Measurements from ENCODE around the gene FAM171A2.

FAM171A2 gene

GRCh38 chr17:44385287-44386181, 21.9 kb upstream of the FAM171A2 start:
- Histone ChIP-seq H3K36me3 (ENCODE audit: control insufficient read depth, insufficient read depth, low read length) (no peaks in the 10 kb centered on the region), H3K4me3 (replicated peaks; ENCODE audit: low read depth, low read length) (peak overlapping the region; percentile 59), H3K27me3 (replicated peaks; ENCODE audit: control insufficient read depth, insufficient read depth, low read length) (no peaks in the 10 kb centered on the region; the same call in none of the 2 replicates)
- DNase-seq (ENCODE audit: extremely low read depth, insufficient read length) = peak; percentile 87
- peak; percentile 31 for TF ChIP-seq CTCF (IDR thresholded peaks at IDR 0.05; ENCODE audit: insufficient read depth, low read length, poor library complexity, severe bottlenecking)

DNA sequence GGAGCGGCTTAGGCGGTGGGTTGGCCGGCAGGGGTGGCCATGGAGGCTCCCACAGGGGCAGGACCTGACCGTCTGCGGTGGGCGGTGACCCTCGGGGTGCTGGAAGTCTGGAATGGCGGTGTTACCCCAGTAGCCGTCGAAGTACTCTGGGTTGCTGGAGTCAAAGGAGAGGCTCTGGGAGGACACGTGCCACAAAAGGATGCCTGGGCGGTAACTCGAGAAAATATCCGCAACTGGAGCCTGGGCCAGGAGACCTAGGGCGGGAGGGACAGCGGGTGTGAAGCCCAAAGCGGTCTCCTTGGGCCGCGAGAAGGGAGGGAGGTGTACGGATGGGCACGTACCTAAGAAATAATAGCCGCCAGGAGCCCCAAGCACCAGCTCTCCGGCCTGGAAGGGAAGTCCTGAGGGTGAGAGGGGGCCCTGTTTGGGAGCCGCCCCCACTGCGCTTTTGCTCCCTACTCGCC, 21.2 kb upstream of the FAM171A2 start:
- Histone ChIP-seq H3K27me3 (replicated peaks; ENCODE audit: control insufficient read depth, insufficient read depth, low read length) (no peaks in the 10 kb centered on the region; the same call in none of the 2 replicates), H3K4me3 (replicated peaks; ENCODE audit: low read depth, low read length) (peak overlapping the region; percentile 59), H3K36me3 (ENCODE audit: control insufficient read depth, insufficient read depth, low read length) (no peaks in the 10 kb centered on the region)
- DNase-seq (ENCODE audit: extremely low read depth, insufficient read length) = no peak
- no peak for TF ChIP-seq CTCF (IDR thresholded peaks at IDR 0.05; ENCODE audit: insufficient read depth, low read length, poor library complexity, severe bottlenecking)

DNA sequence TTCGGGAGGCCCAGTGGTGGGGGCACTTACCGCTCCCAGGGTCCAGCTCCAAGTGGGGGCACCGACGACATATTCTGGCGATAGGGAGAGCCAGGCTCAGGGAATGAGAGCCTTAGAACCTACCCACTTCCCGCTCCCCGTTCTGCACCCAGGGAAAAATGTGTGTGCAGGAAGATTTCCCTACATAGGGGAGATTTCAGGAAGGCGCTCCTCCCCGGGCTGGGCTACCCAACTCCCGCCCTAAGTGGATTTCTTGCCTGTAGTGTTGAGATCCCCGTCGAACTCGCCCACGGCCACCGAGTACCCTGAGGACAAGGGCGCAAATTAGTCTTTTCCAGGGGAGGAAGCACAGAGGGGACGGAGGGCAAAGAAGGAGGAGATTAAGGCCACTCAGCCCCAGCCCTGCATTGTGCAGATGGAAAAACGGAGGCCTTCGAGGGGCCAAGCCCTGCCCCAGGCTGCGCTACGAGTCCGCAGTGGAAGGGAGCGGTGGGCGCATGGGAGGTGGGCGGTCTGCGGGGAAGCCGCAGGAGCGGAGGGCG, 20.7 kb upstream of the FAM171A2 start:
- H3K4me3 ChIP-seq (replicated peaks; ENCODE audit: low read depth, low read length) = no peak overlapping the region
- no peak for DNase-seq (ENCODE audit: extremely low read depth, insufficient read length)
- TF ChIP-seq CTCF (IDR thresholded peaks at IDR 0.05; ENCODE audit: insufficient read depth, low read length, poor library complexity, severe bottlenecking) = no peak
- no peaks in the 10 kb centered on the region for H3K36me3 ChIP-seq (ENCODE audit: control insufficient read depth, insufficient read depth, low read length)
- no peaks in the 10 kb centered on the region; the same call in none of the 2 replicates for H3K27me3 ChIP-seq (replicated peaks; ENCODE audit: control insufficient read depth, insufficient read depth, low read length)

GRCh38 chr17:44383861-44384260, 20.2 kb upstream of the FAM171A2 start:
- no peak for TF ChIP-seq CTCF (IDR thresholded peaks at IDR 0.05; ENCODE audit: insufficient read depth, low read length, poor library complexity, severe bottlenecking)
- Histone ChIP-seq H3K36me3 (ENCODE audit: control insufficient read depth, insufficient read depth, low read length) (no peaks in the 10 kb centered on the region), H3K4me3 (replicated peaks; ENCODE audit: low read depth, low read length) (no peak overlapping the region), H3K27me3 (replicated peaks; ENCODE audit: control insufficient read depth, insufficient read depth, low read length) (no peaks in the 10 kb centered on the region; the same call in none of the 2 replicates)
- no peak for DNase-seq (ENCODE audit: extremely low read depth, insufficient read length)

- H3K36me3 ChIP-seq (ENCODE audit: control insufficient read depth, insufficient read depth, low read length) = no peaks in the 10 kb centered on the region
Observed at GRCh38 chr17:44383363-44383762, 19.7 kb upstream of the FAM171A2 start.

More at GRCh38 chr17:44383363-44383762, 19.7 kb upstream of the FAM171A2 start:
- Histone ChIP-seq H3K27me3 (replicated peaks; ENCODE audit: control insufficient read depth, insufficient read depth, low read length) (no peaks in the 10 kb centered on the region; the same call in none of the 2 replicates), H3K4me3 (replicated peaks; ENCODE audit: low read depth, low read length) (no peak overlapping the region)
- no peak for DNase-seq (ENCODE audit: extremely low read depth, insufficient read length)
- no peak for TF ChIP-seq CTCF (IDR thresholded peaks at IDR 0.05; ENCODE audit: insufficient read depth, low read length, poor library complexity, severe bottlenecking)
